B cell (primary cell): ENCODE measurements around the gene SLC2A2.

Source experiments
- EZH2 ChIP-seq: IDR thresholded peaks from 2 replicates; pipeline ENCODE4 v1.6.1; 2012; ENCODE audit warnings: borderline replicate concordance, low read depth, mild to moderate bottlenecking, moderate library complexity, low read length; ENCODE audit not compliant: insufficient read depth, poor library complexity, severe bottlenecking
- TF ChIP-seq, protein P1 (sequence below): fragments of 200-600 bp; IDR thresholded peaks from one replicate; pipeline ENCODE4 v1.8.0; 2022; ENCODE audit warnings: antibody characterized with exemption, mild to moderate bottlenecking

DNA sequence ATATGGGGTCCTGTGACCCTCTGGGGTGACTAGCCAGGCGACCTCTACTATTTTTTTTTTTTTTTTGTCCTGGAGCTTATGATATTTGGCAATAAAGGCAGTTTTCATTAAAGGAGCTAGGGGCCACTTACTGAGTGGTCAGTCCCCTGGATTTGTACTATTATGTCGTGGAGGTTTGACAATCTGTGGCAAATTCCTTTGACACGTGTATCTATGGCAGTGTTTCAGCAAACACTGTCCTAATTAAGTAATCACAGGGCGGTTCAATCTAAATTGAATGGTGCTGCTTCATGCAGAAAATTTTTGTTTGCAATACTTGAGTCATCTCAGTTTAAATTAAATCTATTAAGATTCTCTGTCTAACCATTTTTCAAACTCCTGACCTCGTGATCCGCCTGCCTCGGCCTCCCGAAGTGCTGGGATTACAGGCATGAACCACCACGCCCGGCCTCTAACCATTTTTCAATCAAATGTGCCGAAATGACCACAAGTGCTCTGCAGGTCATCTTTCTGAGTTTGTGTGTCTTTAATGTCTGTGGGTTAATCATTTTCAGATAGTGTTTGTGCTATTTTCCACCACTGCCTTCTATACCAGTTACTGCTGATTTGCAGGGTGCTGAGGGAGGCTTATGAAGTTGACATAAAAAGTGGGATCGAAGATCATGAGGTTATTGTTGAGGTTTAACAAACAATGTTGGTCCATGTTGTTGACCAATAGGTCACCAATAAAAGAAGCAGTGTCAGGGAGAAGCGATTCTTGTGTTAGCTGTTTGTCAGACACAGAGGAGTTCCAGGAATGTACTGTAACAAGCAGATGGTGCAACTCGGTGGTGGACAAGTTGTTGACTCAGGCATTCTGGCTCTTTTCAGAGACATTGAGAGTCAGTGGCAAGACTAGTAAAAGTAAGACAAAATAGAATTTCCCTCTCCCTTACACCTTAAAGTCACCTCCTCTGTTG lies 18.6 kb upstream of the SLC2A2 start:
- TF ChIP-seq, protein P1, sequence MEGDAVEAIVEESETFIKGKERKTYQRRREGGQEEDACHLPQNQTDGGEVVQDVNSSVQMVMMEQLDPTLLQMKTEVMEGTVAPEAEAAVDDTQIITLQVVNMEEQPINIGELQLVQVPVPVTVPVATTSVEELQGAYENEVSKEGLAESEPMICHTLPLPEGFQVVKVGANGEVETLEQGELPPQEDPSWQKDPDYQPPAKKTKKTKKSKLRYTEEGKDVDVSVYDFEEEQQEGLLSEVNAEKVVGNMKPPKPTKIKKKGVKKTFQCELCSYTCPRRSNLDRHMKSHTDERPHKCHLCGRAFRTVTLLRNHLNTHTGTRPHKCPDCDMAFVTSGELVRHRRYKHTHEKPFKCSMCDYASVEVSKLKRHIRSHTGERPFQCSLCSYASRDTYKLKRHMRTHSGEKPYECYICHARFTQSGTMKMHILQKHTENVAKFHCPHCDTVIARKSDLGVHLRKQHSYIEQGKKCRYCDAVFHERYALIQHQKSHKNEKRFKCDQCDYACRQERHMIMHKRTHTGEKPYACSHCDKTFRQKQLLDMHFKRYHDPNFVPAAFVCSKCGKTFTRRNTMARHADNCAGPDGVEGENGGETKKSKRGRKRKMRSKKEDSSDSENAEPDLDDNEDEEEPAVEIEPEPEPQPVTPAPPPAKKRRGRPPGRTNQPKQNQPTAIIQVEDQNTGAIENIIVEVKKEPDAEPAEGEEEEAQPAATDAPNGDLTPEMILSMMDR: no peak
- TF ChIP-seq EZH2: no peak
